GM12873 (cell line): ENCODE results near the gene CDH18.

ENCODE experiments used
- TF ChIP-seq, protein P1 (sequence below): IDR thresholded peaks from 2 replicates; pipeline ENCODE4 v1.5.1; 2012; ENCODE audit warnings: low read depth, mild to moderate bottlenecking, moderate library complexity, low read length, control low read depth; ENCODE audit not compliant: insufficient read depth; ENCODE audit errors: missing control alignments

CDH18 gene

DNA sequence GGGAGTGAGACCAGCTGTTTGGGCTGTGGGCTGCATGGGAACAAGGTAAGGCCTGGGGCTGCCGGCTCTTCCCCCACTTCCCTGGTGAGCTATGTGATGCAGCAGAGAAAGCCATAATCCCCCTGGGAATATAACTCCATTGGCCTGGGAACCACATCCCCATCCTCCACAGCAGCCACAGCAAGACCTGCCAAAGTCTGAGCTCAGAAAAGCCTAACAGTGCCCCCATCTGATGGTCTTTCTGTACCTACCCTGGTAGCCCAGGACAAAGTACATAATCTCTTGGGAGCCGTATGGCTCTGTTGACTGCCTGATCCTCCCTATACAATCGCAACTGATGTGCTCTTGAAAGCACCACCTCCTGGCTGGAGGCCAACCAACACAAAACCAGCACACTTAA is 432.6 kb downstream of the CDH18 start:
- TF ChIP-seq, protein P1, sequence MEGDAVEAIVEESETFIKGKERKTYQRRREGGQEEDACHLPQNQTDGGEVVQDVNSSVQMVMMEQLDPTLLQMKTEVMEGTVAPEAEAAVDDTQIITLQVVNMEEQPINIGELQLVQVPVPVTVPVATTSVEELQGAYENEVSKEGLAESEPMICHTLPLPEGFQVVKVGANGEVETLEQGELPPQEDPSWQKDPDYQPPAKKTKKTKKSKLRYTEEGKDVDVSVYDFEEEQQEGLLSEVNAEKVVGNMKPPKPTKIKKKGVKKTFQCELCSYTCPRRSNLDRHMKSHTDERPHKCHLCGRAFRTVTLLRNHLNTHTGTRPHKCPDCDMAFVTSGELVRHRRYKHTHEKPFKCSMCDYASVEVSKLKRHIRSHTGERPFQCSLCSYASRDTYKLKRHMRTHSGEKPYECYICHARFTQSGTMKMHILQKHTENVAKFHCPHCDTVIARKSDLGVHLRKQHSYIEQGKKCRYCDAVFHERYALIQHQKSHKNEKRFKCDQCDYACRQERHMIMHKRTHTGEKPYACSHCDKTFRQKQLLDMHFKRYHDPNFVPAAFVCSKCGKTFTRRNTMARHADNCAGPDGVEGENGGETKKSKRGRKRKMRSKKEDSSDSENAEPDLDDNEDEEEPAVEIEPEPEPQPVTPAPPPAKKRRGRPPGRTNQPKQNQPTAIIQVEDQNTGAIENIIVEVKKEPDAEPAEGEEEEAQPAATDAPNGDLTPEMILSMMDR: no peak

DNA sequence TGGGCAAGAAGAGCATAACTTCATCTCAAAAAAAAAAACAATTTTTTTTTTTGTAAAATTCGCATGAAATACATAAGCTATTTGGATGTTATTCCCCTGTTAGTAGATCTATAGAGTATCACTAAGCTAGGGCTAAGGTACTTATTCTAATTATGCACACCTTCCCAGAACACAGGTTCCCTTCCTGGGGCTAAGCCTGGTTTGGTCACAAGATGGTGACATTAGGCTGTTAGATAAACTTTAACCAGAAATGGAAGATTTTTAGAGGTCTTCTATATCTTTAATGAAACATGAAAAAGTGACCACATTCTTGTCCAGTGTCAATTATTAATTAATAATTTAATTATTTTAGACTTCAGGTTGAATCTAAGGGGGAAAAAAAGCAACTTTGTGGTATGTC is 433.5 kb downstream of the CDH18 start:
- TF ChIP-seq, protein P1: no peak

DNA sequence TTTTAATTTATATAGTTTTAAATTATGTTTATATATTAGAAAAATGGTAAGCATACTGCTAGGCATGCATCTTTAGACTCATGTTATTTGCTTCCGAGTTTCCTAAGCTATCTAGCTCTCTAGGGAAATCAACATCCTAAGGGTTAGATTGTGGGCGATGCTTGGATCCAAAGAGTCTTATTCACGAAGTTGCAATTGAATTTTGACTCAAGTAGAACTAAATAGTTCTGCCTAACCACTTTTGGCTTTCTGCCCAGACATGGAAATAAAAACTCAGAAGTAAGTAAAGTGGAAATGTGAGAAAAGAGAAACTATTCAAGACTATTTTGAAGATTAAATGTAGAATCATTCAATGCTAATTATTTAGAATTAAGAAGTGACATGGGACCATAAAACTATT is 440.4 kb downstream of the CDH18 start:
- TF ChIP-seq, protein P1: no peak

DNA sequence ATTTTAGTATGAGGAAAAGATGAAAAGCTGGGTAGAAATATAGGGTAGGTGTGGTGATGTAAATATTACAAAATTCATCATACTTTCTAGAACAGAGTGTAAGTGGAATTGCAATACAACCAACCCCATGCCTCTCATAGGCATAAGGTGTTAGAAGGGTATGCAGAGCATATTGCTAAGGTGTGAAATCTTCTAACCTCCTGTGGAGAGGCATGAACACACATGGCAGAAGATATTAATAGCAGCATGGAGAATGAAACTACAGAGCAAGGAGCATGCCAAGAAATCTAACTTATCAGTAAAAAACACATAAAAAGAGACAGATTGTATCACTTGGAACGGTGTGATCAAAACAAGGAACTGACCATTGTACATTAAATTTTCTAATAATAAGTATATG is 441.5 kb downstream of the CDH18 start:
- TF ChIP-seq, protein P1: no peak

DNA sequence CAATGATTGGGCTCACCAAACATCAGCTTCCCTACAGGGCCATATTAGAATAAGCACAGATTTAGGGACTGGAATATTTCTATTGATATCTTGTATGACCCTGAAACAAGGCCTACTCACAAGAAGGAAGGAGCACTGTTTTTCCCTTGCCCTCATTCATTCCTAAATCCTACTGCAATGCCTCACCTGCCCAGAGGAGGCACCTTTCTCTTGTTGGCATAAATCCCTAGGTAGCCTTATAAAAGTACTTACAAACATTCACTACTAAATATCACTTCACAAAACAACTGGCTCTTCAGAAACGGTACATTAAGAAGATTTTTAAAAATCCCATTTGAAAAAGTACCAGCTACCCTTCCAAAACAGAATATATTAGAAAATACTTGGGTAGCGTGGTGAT is 449.4 kb downstream of the CDH18 start:
- TF ChIP-seq, protein P1: no peak

DNA sequence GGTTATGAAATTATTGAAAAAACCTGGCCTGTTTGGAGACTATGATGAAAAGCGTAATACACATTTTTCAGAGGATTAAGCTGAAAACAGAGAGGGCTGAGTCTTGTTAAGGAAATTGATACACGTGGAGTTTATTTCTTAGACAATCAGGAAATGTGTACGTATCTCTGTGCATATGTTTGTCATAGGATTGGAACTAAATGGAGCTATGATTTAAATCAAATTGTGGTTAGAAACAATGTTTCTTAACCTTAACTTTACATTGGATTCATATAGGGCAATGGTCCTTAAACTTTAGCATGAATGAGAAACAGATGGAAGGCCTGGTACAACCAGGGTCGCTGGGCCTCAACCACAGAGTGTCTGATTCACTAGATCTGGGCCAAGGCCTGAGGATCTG is 451.6 kb downstream of the CDH18 start:
- TF ChIP-seq, protein P1: no peak

DNA sequence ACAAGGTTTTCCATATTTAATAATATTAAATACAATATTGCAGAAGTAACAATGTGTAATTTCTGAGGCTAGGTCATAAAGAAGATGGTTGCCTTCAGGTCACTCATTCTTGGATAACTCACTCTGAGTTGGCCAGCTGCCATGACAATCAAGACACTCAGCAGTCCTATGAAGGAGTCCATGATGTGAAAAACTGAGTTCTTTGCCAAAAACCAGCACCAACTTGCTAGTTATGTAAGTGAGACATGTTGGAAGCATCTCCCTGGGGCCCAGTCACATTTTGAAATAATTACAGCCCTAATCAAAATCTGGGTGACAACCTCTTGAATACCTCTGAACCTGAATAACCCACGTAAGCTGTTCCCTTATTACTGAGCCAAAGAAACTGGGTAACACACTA is 453.2 kb downstream of the CDH18 start:
- TF ChIP-seq, protein P1: no peak
